CD4-positive, alpha-beta T cell treated with Interleukin-1 beta for 1 hour (primary cell): ENCODE data around the gene DPEP2.
"Not testable (repeated sequence)": the region's sequence is repeated elsewhere in the genome, so short reads cannot be mapped to it uniquely, and the experiment has no call there.

Source experiments
- DNase-seq, 2 donors: peaks; one replicate each; pipeline ENCODE4 v3.0.0-alpha.2; 2020 to 2022

Gene DPEP2

GRCh38 chr16:67972285-67972684 lies 27.0 kb downstream of the DPEP2 start:
- not testable (repeated sequence) for DNase-seq

GRCh38 chr16:67971111-67971510 lies 28.2 kb downstream of the DPEP2 start:
- DNase-seq: no peak

- peak in 1 of 2 donors; percentile 29 for DNase-seq
Observed at GRCh38 chr16:67969254-67970039, 29.8 kb downstream of the DPEP2 start.

- DNase-seq: peak; percentile 88 to 91
Observed at GRCh38 chr16:67968400-67969253, 30.7 kb downstream of the DPEP2 start, which contains the start of gene SLC12A4. Gene SLC12A4, minus strand, starts transcription at chr16:67968637. Its CDS starts 84 bp downstream, at chr16:67968553.

GRCh38 chr16:67967958-67968399 lies 31.3 kb downstream of the DPEP2 start:
- peak; percentile 17 to 27 for DNase-seq

- peak in 1 of 2 donors; percentile 28 for DNase-seq
Observed at GRCh38 chr16:67967183-67967957, 31.9 kb downstream of the DPEP2 start.

- DNase-seq: no peak
Observed at GRCh38 chr16:67966549-67967182, 32.6 kb downstream of the DPEP2 start.

GRCh38 chr16:67965668-67966548 lies 33.4 kb downstream of the DPEP2 start:
- DNase-seq: no peak

GRCh38 chr16:67964477-67965131 lies 34.7 kb downstream of the DPEP2 start:
- no peak for DNase-seq

GRCh38 chr16:67963662-67964321 lies 35.5 kb downstream of the DPEP2 start:
- no peak for DNase-seq

GRCh38 chr16:67963292-67963661 lies 36.0 kb downstream of the DPEP2 start:
- no peak for DNase-seq

- no peak for DNase-seq
Observed at GRCh38 chr16:67962135-67962534, 37.1 kb downstream of the DPEP2 start.

- no peak for DNase-seq
Observed at GRCh38 chr16:67961551-67961957, 37.7 kb downstream of the DPEP2 start.

GRCh38 chr16:67959536-67960329 lies 39.6 kb downstream of the DPEP2 start:
- no peak for DNase-seq

- DNase-seq: no peak
Observed at GRCh38 chr16:67957622-67958021, 41.7 kb downstream of the DPEP2 start.

GRCh38 chr16:67954421-67955196 lies 44.7 kb downstream of the DPEP2 start:
- no peak for DNase-seq

- DNase-seq: no peak
Observed at GRCh38 chr16:67953641-67954375, 45.5 kb downstream of the DPEP2 start.

- DNase-seq: no peak
Observed at GRCh38 chr16:67951485-67951884, 47.8 kb downstream of the DPEP2 start.
